ENCODE data around the gene LCN15.

GRCh38 chr9:136782452-136782851, 18.1 kb upstream of the LCN15 start:
- TF ChIP-seq CTCF (IDR thresholded peaks at IDR 0.05) (no peak), POLR2A (IDR thresholded peaks at IDR 0.05) (no peak), EP300 (IDR thresholded peaks at IDR 0.05) (no peak)

Measured in sigmoid colon (tissue), 4 donors.